ENCODE measurements around the gene FRMD8. TPM values are rescaled to one million over a fixed set of nuclear protein-coding genes. Genes with fewer than 3 reads are reported as not detected.

Gene FRMD8
- 10 to 100 TPM; 27.4 to 29.6 TPM for total RNA-seq
- 10.8 TPM for polyA plus RNA-seq (2013, experiment 1 of 2)
- 11.9 TPM for polyA plus RNA-seq (2013, experiment 2 of 2)
- long read RNA-seq, experiment 1, partial matches to known transcripts = 1 of 5 reads
- long read RNA-seq, experiment 1, other reads (novel, unspliced or antisense) = 3 of 5 reads
- long read RNA-seq, experiment 2, transcript FRMD8-203 (10 exons, 1,818 nt) = minor isoform, 11 of 51 reads
- long read RNA-seq, experiment 2, transcript FRMD8-201 (11 exons, 3,723 nt) = major isoform, 28 of 51 reads
- long read RNA-seq, experiment 2, partial matches to known transcripts = 7 of 51 reads
- long read RNA-seq, experiment 2, other reads (novel, unspliced or antisense) = 5 of 51 reads
- long read RNA-seq, experiment 3, transcript FRMD8-203 (10 exons, 1,818 nt) = minor isoform, 61 of 236 reads
- long read RNA-seq, experiment 3, transcript FRMD8-201 (11 exons, 3,723 nt) = major isoform, 142 of 236 reads
- long read RNA-seq, experiment 3, partial matches to known transcripts = 12 of 236 reads
- long read RNA-seq, experiment 3, other reads (novel, unspliced or antisense) = 18 of 236 reads
- long read RNA-seq, experiment 4, partial matches to known transcripts = 1 of 1 reads
- long read RNA-seq, experiment 4, other reads (novel, unspliced or antisense) = 0 of 1 reads

DNA sequence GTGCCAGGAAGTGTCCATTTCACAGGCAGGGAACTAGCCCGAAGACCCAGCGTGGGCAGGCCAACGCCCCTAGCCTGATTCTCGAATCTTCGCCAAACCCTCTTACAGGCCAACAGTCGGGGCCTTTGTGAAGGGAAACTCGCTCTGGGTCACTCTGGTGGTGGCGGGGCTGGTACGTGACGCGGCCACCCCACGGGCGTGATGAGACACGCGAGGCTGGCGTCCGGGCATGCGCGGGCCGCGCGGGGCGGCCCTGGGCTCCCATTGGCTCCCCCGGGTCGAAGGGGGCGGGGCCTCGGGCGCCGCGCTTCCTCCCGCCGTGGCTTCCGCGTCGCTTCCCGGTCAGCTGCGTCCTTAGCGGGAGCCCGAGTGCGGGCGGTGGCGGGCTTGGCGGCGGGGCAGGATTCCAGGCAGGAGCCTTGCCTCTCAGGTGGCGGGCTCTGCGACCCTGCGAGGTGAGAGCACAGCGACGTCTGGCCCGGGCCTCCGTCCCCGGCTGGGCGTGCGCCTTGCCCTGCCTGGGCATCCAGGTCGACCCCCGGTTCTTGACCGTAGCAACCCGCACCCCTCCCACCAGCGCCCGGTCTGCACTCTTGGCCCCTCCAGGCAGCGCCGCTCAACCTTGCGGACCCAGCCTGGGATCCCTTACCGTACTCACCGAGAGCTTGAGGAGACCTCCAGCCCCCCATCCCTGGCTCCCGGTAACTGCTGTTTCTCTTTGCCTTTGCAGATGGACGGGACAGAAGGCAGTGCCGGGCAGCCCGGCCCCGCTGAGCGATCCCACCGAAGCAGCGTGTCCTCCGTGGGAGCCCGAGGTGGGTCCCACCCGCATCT lies at the start of gene FRMD8:
TSS of gene FRMD8 (plus strand) at position 331 of the 834 bp plus-strand sequence. CDS start at position 731, 400 bp downstream.
- Mint-ChIP-seq H3K9me3 (no peaks in the 10 kb centered on the region), H3K4me1 (peaks cover 32% of the 10 kb centered on the region), H3K27me3 (ENCODE audit: insufficient read depth) (no peaks in the 10 kb centered on the region), H3K36me3 (ENCODE audit: low read depth) (peaks cover 4% of the 10 kb centered on the region), H3K4me3 (peak within 1 kb of the TSS; percentile 75), H3K27ac (peak within 1 kb of the TSS; percentile 58)
- 8 to 19% methylated on average over 32 to 76 of the region's 76 CpGs for WGBS, 2 experiments (ENCODE audit: insufficient coverage in 1 of 2, insufficient read length in 1 of 2)
- H3K9me3 ChIP-seq (ENCODE audit: control insufficient read depth, low read length) = no peaks in the 10 kb centered on the region
- H3K27ac ChIP-seq (ENCODE audit: low read depth, low read length) = no peak within 1 kb of the TSS
- H3K9ac ChIP-seq (ENCODE audit: extremely low read depth, low read length, poor library complexity, severe bottlenecking) = peak within 1 kb of the TSS; percentile 57
- H3K27me3 ChIP-seq (ENCODE audit: control insufficient read depth, insufficient read depth, low read length, poor library complexity, severe bottlenecking) = no peaks in the 10 kb centered on the region
- no peaks in the 10 kb centered on the region for H3K36me3 ChIP-seq (ENCODE audit: control insufficient read depth, insufficient read depth, low read length)
- TF ChIP-seq, protein P1, sequence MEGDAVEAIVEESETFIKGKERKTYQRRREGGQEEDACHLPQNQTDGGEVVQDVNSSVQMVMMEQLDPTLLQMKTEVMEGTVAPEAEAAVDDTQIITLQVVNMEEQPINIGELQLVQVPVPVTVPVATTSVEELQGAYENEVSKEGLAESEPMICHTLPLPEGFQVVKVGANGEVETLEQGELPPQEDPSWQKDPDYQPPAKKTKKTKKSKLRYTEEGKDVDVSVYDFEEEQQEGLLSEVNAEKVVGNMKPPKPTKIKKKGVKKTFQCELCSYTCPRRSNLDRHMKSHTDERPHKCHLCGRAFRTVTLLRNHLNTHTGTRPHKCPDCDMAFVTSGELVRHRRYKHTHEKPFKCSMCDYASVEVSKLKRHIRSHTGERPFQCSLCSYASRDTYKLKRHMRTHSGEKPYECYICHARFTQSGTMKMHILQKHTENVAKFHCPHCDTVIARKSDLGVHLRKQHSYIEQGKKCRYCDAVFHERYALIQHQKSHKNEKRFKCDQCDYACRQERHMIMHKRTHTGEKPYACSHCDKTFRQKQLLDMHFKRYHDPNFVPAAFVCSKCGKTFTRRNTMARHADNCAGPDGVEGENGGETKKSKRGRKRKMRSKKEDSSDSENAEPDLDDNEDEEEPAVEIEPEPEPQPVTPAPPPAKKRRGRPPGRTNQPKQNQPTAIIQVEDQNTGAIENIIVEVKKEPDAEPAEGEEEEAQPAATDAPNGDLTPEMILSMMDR (conservative IDR thresholded peaks at IDR 0.05) = no peak
- peak; percentile 90 for DNase-seq
- H3K4me3 ChIP-seq (ENCODE audit: low read length) = peak within 1 kb of the TSS; percentile 89
- H3K4me1 ChIP-seq (ENCODE audit: control insufficient read depth, insufficient read depth, low read length) = peaks cover 6% of the 10 kb centered on the region

DNA sequence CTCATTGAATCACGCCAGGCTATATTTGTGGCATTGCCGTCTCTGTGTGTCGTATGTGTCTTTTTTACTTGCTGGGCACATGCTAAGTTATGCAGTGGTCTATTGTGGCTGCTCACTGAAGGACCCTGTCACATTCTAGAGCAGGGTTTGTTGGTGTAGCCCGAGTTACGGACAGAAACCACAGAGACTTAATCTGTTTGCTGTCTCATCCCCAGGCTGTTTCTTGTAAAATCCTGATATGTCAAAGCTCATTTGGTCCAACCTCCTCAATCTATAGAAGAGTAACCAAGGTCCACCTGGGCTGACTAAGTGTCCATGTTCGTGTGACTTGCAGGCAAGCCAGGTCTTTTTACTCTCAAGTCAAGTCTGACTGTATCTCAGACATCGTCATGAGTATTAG lies 47.8 kb upstream of the FRMD8 start:
- H3K9me3 ChIP-seq (ENCODE audit: control insufficient read depth, low read length) = no peaks in the 10 kb centered on the region
- TF ChIP-seq, protein P1 (conservative IDR thresholded peaks at IDR 0.05) = no peak
- no peak overlapping the region for H3K4me3 Mint-ChIP-seq
- H3K9me3 Mint-ChIP-seq = no peaks in the 10 kb centered on the region
- no peaks in the 10 kb centered on the region for H3K27me3 Mint-ChIP-seq (ENCODE audit: insufficient read depth)
- no peaks in the 10 kb centered on the region for H3K27me3 ChIP-seq (ENCODE audit: control insufficient read depth, insufficient read depth, low read length, poor library complexity, severe bottlenecking)
- no peak overlapping the region for H3K4me3 ChIP-seq (ENCODE audit: low read length)
- H3K4me1 ChIP-seq (ENCODE audit: control insufficient read depth, insufficient read depth, low read length) = no peaks in the 10 kb centered on the region
- peaks cover 53% of the 10 kb centered on the region for H3K36me3 ChIP-seq (ENCODE audit: control insufficient read depth, insufficient read depth, low read length)
- peaks cover 13% of the 10 kb centered on the region for H3K4me1 Mint-ChIP-seq
- H3K27ac Mint-ChIP-seq = no peak overlapping the region
- H3K27ac ChIP-seq (ENCODE audit: low read depth, low read length) = no peak overlapping the region
- no peak overlapping the region for H3K9ac ChIP-seq (ENCODE audit: extremely low read depth, low read length, poor library complexity, severe bottlenecking)
- DNase-seq = no peak
- WGBS, 2 experiments (ENCODE audit: insufficient coverage in 1 of 2, insufficient read length in 1 of 2) = 97% methylated on average over 5 to 7 of the region's 7 CpGs
- H3K36me3 Mint-ChIP-seq (ENCODE audit: low read depth) = peaks cover 37% of the 10 kb centered on the region

DNA sequence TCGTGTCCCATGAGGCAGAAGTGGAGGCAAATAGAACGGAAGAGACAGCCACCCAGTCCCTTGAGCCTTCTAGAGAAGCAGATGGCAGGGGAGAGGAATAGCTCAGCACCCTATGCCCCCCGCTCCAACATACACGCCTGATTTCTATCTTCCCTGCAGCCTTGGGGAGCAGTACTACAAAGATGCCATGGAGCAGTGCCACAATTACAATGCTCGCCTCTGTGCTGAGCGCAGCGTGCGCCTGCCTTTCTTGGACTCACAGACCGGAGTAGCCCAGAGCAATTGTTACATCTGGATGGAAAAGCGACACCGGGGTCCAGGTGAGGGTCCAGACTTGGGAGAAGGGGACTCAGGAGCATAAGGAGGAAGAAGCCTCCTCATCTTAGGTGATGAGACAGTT lies 46.2 kb upstream of the FRMD8 start:
- H3K4me3 Mint-ChIP-seq = no peak overlapping the region
- H3K27me3 Mint-ChIP-seq (ENCODE audit: insufficient read depth) = no peaks in the 10 kb centered on the region
- Histone ChIP-seq H3K4me3 (ENCODE audit: low read length) (no peak overlapping the region), H3K36me3 (ENCODE audit: control insufficient read depth, insufficient read depth, low read length) (peaks cover 69% of the 10 kb centered on the region), H3K9me3 (ENCODE audit: control insufficient read depth, low read length) (no peaks in the 10 kb centered on the region), H3K9ac (ENCODE audit: extremely low read depth, low read length, poor library complexity, severe bottlenecking) (no peak overlapping the region), H3K4me1 (ENCODE audit: control insufficient read depth, insufficient read depth, low read length) (no peaks in the 10 kb centered on the region), H3K27ac (ENCODE audit: low read depth, low read length) (no peak overlapping the region), H3K27me3 (ENCODE audit: control insufficient read depth, insufficient read depth, low read length, poor library complexity, severe bottlenecking) (no peaks in the 10 kb centered on the region)
- WGBS, 2 experiments (ENCODE audit: insufficient coverage in 1 of 2, insufficient read length in 1 of 2) = 97 to 99% methylated on average over 11 of the region's 11 CpGs
- no peak for DNase-seq
- H3K9me3 Mint-ChIP-seq = no peaks in the 10 kb centered on the region
- no peak overlapping the region for H3K27ac Mint-ChIP-seq
- H3K36me3 Mint-ChIP-seq (ENCODE audit: low read depth) = peaks cover 52% of the 10 kb centered on the region
- H3K4me1 Mint-ChIP-seq = peaks cover 4% of the 10 kb centered on the region
- TF ChIP-seq, protein P1 (conservative IDR thresholded peaks at IDR 0.05) = no peak

Measured in endodermal cell (in vitro differentiated cells).